HG03558 (cell line): ENCODE results near the gene FN3KRP.
"Not testable (repeated sequence)": the region's sequence is repeated elsewhere in the genome, so short reads cannot be mapped to it uniquely, and the experiment has no call there.

ENCODE experiments used
- ATAC-seq: cut with Tn5 transposase; IDR thresholded peaks from one replicate; pipeline ENCODE4 v1.9.1; 2021; ENCODE audit warnings: moderate number of reproducible peaks; ENCODE audit not compliant: unreplicated experiment; ENCODE audit errors: extremely low read depth

FN3KRP gene

GRCh38 chr17:82736511-82737185 lies 20.1 kb downstream of the FN3KRP start:
- no peak for ATAC-seq

GRCh38 chr17:82737967-82738877 lies 21.7 kb downstream of the FN3KRP start:
- ATAC-seq: no peak

- ATAC-seq: no peak
These were observed 24.6 kb downstream of the FN3KRP start for GRCh38 chr17:82740906-82741759.

- ATAC-seq: no peak
These were observed 27.1 kb downstream of the FN3KRP start for GRCh38 chr17:82743344-82744219.

- not testable (repeated sequence) for ATAC-seq
These were observed 28.2 kb downstream of the FN3KRP start for GRCh38 chr17:82744736-82745135.

GRCh38 chr17:82745524-82745923 lies 29.0 kb downstream of the FN3KRP start:
- no peak for ATAC-seq

- no peak for ATAC-seq
These were observed 32.2 kb downstream of the FN3KRP start for GRCh38 chr17:82748756-82749155.

GRCh38 chr17:82750241-82750908 lies 33.9 kb downstream of the FN3KRP start:
- no peak for ATAC-seq

- no peak for ATAC-seq
These were observed 34.7 kb downstream of the FN3KRP start for GRCh38 chr17:82751171-82751570.

- ATAC-seq: no peak
These were observed 35.3 kb downstream of the FN3KRP start, which contains the start of gene TBCD for GRCh38 chr17:82751571-82752370. Gene TBCD, plus strand, starts transcription at chr17:82752065. Its CDS starts 129 bp downstream, at chr17:82752194.

GRCh38 chr17:82752371-82753200 lies 36.1 kb downstream of the FN3KRP start:
- no peak for ATAC-seq

- ATAC-seq: no peak
These were observed 36.6 kb downstream of the FN3KRP start for GRCh38 chr17:82753201-82753464.

- ATAC-seq: no peak
These were observed 38.0 kb downstream of the FN3KRP start for GRCh38 chr17:82754297-82755208.

- ATAC-seq: no peak
These were observed 39.7 kb downstream of the FN3KRP start for GRCh38 chr17:82756166-82756565.

GRCh38 chr17:82765371-82765770 lies 48.9 kb downstream of the FN3KRP start:
- ATAC-seq: no peak

- no peak for ATAC-seq
These were observed 50.7 kb downstream of the FN3KRP start for GRCh38 chr17:82767041-82767754.
